ENCODE measurements around the gene USP47. TPM values are rescaled to one million over a fixed set of nuclear protein-coding genes. Genes with fewer than 3 reads are reported as not detected.

USP47 gene
- total RNA-seq, 3 donors from 2014 or later (not counting 1 experiment from before 2014, with no cell fraction given) = 102 to 108 (median 107) TPM

- H3K4me1 Mint-ChIP-seq = peaks cover 0 to 7% of the 10 kb centered on the region in 2 donors
- H3K27me3 Mint-ChIP-seq (ENCODE audit: low read depth in 2 of 2) = no peaks in the 10 kb centered on the region
- no peak overlapping the region for H3K27ac Mint-ChIP-seq
- H3K9me3 Mint-ChIP-seq = no peaks in the 10 kb centered on the region
- WGBS (ENCODE audit: insufficient coverage) = 97% methylated on average over 2 of the region's 2 CpGs
- TF ChIP-seq CTCF (IDR thresholded peaks at IDR 0.05) = no peak
- Histone ChIP-seq H3K9me3 (ENCODE audit: control insufficient read depth, insufficient read depth, low read length) (no peaks in the 10 kb centered on the region), H3K4me1 (ENCODE audit: control insufficient read depth, insufficient read depth, low read length) (no peaks in the 10 kb centered on the region), H3K36me3 (ENCODE audit: control insufficient read depth, insufficient read depth, low read length) (no peaks in the 10 kb centered on the region), H3K27me3 (ENCODE audit: control insufficient read depth, insufficient read depth, low read length) (no peaks in the 10 kb centered on the region), H3K4me3 (ENCODE audit: low read length) (no peak overlapping the region), H3K27ac (ENCODE audit: low read length) (no peak overlapping the region)
- H3K36me3 Mint-ChIP-seq = no peaks in the 10 kb centered on the region
- DNase-seq = no peak
- no peak overlapping the region for H3K4me3 Mint-ChIP-seq
- ATAC-seq = no peak
- intact Hi-C loops (cut with micrococcal nuclease) = no loop called here
Measured at GRCh38 chr11:11982975-11983374, 141.2 kb downstream of the USP47 start.

GRCh38 chr11:11983427-11983826 is 141.7 kb downstream of the USP47 start:
- no peak overlapping the region for H3K4me3 ChIP-seq (ENCODE audit: low read length)
- Mint-ChIP-seq H3K27ac (no peak overlapping the region), H3K4me1 (peaks cover 0 to 7% of the 10 kb centered on the region in 2 donors), H3K4me3 (no peak overlapping the region), H3K36me3 (no peaks in the 10 kb centered on the region), H3K27me3 (ENCODE audit: low read depth in 2 of 2) (no peaks in the 10 kb centered on the region), H3K9me3 (no peaks in the 10 kb centered on the region)
- TF ChIP-seq CTCF (IDR thresholded peaks at IDR 0.05) = no peak
- H3K27me3 ChIP-seq (ENCODE audit: control insufficient read depth, insufficient read depth, low read length) = no peaks in the 10 kb centered on the region
- no peaks in the 10 kb centered on the region for H3K4me1 ChIP-seq (ENCODE audit: control insufficient read depth, insufficient read depth, low read length)
- H3K9me3 ChIP-seq (ENCODE audit: control insufficient read depth, insufficient read depth, low read length) = no peaks in the 10 kb centered on the region
- WGBS (ENCODE audit: insufficient coverage) = 76% methylated on average over 5 of the region's 5 CpGs
- H3K36me3 ChIP-seq (ENCODE audit: control insufficient read depth, insufficient read depth, low read length) = no peaks in the 10 kb centered on the region
- H3K27ac ChIP-seq (ENCODE audit: low read length) = no peak overlapping the region
- no peak for DNase-seq
- intact Hi-C loops (cut with micrococcal nuclease) = no loop called here
- no peak for ATAC-seq

- Histone ChIP-seq H3K4me3 (ENCODE audit: low read length) (no peak overlapping the region), H3K4me1 (ENCODE audit: control insufficient read depth, insufficient read depth, low read length) (no peaks in the 10 kb centered on the region), H3K9me3 (ENCODE audit: control insufficient read depth, insufficient read depth, low read length) (no peaks in the 10 kb centered on the region), H3K27ac (ENCODE audit: low read length) (no peak overlapping the region), H3K27me3 (ENCODE audit: control insufficient read depth, insufficient read depth, low read length) (no peaks in the 10 kb centered on the region), H3K36me3 (ENCODE audit: control insufficient read depth, insufficient read depth, low read length) (no peaks in the 10 kb centered on the region)
- DNase-seq (no peak), ATAC-seq (no peak)
- TF ChIP-seq CTCF (IDR thresholded peaks at IDR 0.05) = no peak
- no peaks in the 10 kb centered on the region for H3K36me3 Mint-ChIP-seq
- H3K27ac Mint-ChIP-seq = no peak overlapping the region
- no peak overlapping the region for H3K4me3 Mint-ChIP-seq
- WGBS (ENCODE audit: insufficient coverage) = 44% methylated on average over 5 of the region's 5 CpGs
- H3K4me1 Mint-ChIP-seq = peaks cover 0 to 7% of the 10 kb centered on the region in 2 donors
- no peaks in the 10 kb centered on the region for H3K9me3 Mint-ChIP-seq
- intact Hi-C loops (cut with micrococcal nuclease) = no loop called here
- H3K27me3 Mint-ChIP-seq (ENCODE audit: low read depth in 2 of 2) = no peaks in the 10 kb centered on the region
Measured at GRCh38 chr11:11984563-11984962, 142.8 kb downstream of the USP47 start.

- ATAC-seq = no peak
- intact Hi-C loops (cut with micrococcal nuclease) = no loop called here
- no peak overlapping the region for H3K4me3 Mint-ChIP-seq
Measured at GRCh38 chr11:11985016-11985715, 143.4 kb downstream of the USP47 start.

More at GRCh38 chr11:11985016-11985715, 143.4 kb downstream of the USP47 start:
- Histone ChIP-seq H3K4me1 (ENCODE audit: control insufficient read depth, insufficient read depth, low read length) (no peaks in the 10 kb centered on the region), H3K4me3 (ENCODE audit: low read length) (no peak overlapping the region), H3K27me3 (ENCODE audit: control insufficient read depth, insufficient read depth, low read length) (no peaks in the 10 kb centered on the region), H3K27ac (ENCODE audit: low read length) (no peak overlapping the region), H3K36me3 (ENCODE audit: control insufficient read depth, insufficient read depth, low read length) (no peaks in the 10 kb centered on the region), H3K9me3 (ENCODE audit: control insufficient read depth, insufficient read depth, low read length) (no peaks in the 10 kb centered on the region)
- 90% methylated on average over 8 of the region's 8 CpGs for WGBS (ENCODE audit: insufficient coverage)
- H3K27me3 Mint-ChIP-seq (ENCODE audit: low read depth in 2 of 2) = no peaks in the 10 kb centered on the region
- peaks cover 0 to 7% of the 10 kb centered on the region in 2 donors for H3K4me1 Mint-ChIP-seq
- no peak overlapping the region for H3K27ac Mint-ChIP-seq
- H3K36me3 Mint-ChIP-seq = no peaks in the 10 kb centered on the region
- no peak for DNase-seq
- no peaks in the 10 kb centered on the region for H3K9me3 Mint-ChIP-seq
- TF ChIP-seq CTCF (IDR thresholded peaks at IDR 0.05) = no peak

Measured in natural killer cell (primary cell).